GM12873 (cell line): ENCODE results near the gene LARGE1.

Experiments used
- TF ChIP-seq, protein P1 (sequence below): IDR thresholded peaks from 2 replicates; pipeline ENCODE4 v1.5.1; 2012; ENCODE audit warnings: low read depth, mild to moderate bottlenecking, moderate library complexity, low read length, control low read depth; ENCODE audit not compliant: insufficient read depth; ENCODE audit errors: missing control alignments

Gene LARGE1

DNA sequence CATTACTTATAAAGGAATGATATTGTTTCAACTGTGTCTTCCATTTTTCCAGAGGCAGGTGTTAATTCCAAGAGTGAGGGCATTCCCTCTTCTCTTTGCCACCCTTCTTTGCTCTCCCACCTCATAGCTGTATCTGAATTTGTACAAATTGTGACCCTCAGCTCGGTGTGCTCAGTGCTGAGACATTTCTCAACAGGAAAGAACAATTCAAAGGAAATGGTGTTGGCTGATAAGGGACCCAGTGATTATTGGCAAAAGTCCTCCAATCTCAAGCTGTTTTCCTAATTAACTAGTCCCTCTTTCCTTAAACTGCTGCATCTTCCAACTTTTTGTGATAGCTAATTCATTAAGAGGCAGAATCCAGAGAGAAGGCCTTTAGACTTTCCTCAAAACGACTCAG is 453.2 kb downstream of the LARGE1 start:
- TF ChIP-seq, protein P1, sequence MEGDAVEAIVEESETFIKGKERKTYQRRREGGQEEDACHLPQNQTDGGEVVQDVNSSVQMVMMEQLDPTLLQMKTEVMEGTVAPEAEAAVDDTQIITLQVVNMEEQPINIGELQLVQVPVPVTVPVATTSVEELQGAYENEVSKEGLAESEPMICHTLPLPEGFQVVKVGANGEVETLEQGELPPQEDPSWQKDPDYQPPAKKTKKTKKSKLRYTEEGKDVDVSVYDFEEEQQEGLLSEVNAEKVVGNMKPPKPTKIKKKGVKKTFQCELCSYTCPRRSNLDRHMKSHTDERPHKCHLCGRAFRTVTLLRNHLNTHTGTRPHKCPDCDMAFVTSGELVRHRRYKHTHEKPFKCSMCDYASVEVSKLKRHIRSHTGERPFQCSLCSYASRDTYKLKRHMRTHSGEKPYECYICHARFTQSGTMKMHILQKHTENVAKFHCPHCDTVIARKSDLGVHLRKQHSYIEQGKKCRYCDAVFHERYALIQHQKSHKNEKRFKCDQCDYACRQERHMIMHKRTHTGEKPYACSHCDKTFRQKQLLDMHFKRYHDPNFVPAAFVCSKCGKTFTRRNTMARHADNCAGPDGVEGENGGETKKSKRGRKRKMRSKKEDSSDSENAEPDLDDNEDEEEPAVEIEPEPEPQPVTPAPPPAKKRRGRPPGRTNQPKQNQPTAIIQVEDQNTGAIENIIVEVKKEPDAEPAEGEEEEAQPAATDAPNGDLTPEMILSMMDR, result no peak

DNA sequence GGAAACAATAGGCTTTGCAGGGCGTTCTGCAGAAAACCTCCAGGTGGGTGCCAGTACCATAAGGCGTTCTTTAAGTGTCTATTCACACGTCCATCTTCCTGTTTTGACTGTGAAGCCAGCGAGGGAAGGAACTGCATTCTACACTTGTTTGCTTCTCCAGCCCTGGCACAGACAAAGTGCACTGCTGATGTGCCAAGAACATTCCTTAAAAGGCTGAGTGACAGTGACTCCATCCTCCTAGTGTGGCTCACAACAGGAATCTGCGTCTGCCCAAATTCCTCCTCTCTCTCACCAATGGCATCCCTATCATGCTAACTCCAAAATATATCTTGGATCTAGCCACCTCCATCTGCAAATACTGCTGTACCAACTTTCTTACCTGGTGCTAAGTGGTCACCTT is 454.7 kb downstream of the LARGE1 start:
- TF ChIP-seq, protein P1, result no peak

DNA sequence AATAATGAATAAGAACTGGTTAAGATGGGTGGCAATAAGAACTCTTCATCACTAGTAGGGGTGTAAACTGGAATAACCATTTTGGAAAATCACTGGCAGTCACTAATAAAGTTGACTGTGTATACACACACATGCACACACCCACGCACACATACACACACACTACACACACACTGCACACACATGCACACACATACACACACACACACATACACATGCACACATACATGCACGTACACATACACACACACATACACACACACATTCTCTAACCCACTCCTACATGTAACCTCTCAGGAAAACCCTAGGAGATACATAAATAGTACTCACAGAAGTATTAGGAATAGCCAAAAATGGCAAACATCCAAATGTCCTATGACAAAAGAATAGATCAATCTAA is 455.6 kb downstream of the LARGE1 start:
- TF ChIP-seq, protein P1, result no peak

DNA sequence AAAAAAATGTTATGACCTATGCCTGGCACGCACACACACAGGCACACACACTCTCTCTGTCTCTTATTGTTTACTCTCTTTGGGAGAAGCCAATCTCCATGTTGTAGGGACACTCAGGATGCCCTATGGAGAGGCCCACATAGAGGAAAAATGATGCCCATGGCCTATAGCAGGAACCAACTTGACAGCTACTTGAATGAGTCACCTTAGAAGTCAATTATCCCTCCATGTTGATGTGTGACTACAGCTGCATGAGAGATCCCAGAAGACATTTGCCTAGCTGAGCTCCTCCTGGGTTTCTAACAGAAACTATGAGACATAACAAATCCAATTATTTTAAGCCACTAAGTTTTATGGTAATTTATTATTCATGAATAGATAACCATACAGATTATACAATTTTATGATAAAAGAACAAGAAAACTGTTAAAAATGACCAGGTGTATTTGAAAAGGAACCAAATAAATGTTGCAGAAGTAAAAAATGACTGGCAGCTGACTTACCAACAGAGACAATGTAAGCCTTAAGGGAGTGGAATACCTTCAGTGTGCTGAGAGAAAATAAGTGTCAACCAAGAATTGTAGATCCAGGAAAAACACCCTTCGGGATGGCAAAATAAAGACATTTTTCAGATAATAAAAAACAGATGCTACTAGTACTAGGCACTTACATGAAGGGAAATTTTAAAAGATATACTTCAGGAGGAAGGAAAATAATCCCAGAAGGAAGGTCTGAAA is 458.4 kb downstream of the LARGE1 start:
- TF ChIP-seq, protein P1, result no peak

DNA sequence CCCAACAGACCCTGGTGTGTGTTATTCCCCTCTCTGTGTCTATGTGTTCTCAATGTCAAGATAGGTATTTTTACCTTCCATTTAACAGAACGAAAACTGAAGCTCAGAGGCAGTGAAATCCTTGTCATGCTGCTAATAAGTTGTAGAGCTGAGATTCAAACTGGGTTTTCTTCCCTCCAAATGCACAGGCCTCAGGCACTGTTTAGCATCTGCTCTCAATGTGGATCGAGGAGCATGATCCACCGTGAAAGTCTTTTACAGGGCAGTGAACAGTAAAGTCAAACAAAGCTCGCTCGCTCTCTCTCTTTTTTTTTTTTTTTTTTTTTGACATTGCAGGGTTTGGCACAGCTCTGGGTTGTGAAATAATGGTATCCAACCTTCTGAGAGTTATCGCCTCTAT is 461.1 kb downstream of the LARGE1 start:
- TF ChIP-seq, protein P1, result no peak

DNA sequence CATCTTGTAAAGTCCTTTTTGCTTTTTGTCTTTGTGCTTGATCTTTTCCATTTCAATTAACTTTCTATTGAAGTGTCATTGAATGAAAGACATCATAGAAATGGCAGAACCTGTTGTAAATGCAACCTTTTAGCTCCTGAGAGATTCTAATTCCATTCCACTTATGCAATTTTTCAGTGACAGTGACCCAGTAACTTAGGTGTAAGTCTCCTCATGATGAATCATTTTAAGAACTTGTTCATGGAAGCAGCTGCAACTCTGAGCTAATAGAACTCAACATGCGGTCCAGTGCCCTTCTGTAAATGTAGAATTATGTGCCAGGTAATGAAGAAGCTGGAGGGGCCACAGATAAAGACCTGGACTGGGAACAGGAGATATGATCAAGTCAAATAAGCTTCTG is 463.8 kb downstream of the LARGE1 start:
- TF ChIP-seq, protein P1, result no peak

DNA sequence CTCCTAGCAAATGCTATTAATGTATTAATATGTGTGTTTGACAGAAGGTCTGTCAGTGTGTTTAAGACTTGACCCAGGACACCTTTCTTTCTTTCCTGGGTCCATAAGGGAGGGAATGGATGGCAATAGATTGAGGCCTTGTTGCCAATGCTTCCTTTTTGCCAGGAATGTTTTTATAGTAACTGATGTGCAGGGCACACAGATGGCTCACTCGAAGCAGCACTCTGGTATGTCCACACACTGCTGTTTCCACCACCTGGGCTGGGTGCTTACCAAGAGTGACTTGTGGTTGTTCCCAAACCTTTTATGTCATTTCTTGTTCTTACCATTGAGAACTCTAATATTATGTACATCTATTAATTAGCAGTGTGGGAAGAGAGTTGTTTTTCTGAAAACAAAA is 465.2 kb downstream of the LARGE1 start:
- TF ChIP-seq, protein P1, result no peak
